Right atrium auricular region (tissue), 2 donors: ENCODE results near the gene ERMP1. TPM values are rescaled to one million over a fixed set of nuclear protein-coding genes. Genes with fewer than 3 reads are reported as not detected.

Experiments
- DNase-seq: peaks from one replicate; pipeline ENCODE4 v3.0.0-alpha.2; 2019; ENCODE audit warnings: low spot score
- H3K27ac ChIP-seq, 2 donors: fragments of 200-600 bp; sonication (generic); 1 replicate in 1 of 2; 2 replicates in 1 of 2; pipeline ENCODE4 v1.5.1; 2016 to 2019
- H3K27me3 ChIP-seq, 2 donors: fragments of 200-600 bp; sonication (generic); one replicate each; pipeline versions ENCODE4 v1.5.1 to v1.6.0; 2017 to 2019
- H3K36me3 ChIP-seq: fragments of 200-600 bp; sonication (generic); one replicate; pipeline ENCODE4 v1.5.1; 2016
- H3K4me1 ChIP-seq, 2 donors: fragments of 200-600 bp; sonication (generic); one replicate each; pipeline versions ENCODE4 v1.5.1 to v1.6.0; 2017 to 2019
- H3K4me3 ChIP-seq, 2 donors: fragments of 200-600 bp; sonication (generic); 1 replicate in 1 of 2; 2 replicates in 1 of 2; pipeline ENCODE4 v1.5.1; 2017 to 2019; ENCODE audit warnings: mild to moderate bottlenecking in 1 of 2, moderate library complexity in 1 of 2
- H3K9me3 ChIP-seq, 2 donors: fragments of 200-600 bp; sonication (generic); one replicate each; pipeline ENCODE4 v1.5.1; 2019
- total RNA-seq, 2 donors: library from RNA; depleted of rRNA; stranded (reverse); fragments of >200 nt; gene quantifications; one replicate each; pipeline ENCODE4 v1.1.0, GENCODE V29; 2016
- TF ChIP-seq, protein P1 (sequence below), 2 donors: fragments of 200-600 bp; sonication (generic); IDR thresholded peaks; one replicate each; pipeline ENCODE4 v1.5.1; 2019; ENCODE audit warnings: antibody characterized with exemption in 2 of 2

Gene ERMP1
- total RNA-seq, 2 donors from 2014 or later: 10.8 to 27.8 TPM

- no peak for DNase-seq
- Histone ChIP-seq H3K4me1 (no peaks in the 10 kb centered on the region), H3K36me3 (peaks cover 6% of the 10 kb centered on the region), H3K27me3 (no peaks in the 10 kb centered on the region), H3K4me3 (no peak overlapping the region), H3K9me3 (no peaks in the 10 kb centered on the region), H3K27ac (no peak overlapping the region)
- TF ChIP-seq, protein P1, sequence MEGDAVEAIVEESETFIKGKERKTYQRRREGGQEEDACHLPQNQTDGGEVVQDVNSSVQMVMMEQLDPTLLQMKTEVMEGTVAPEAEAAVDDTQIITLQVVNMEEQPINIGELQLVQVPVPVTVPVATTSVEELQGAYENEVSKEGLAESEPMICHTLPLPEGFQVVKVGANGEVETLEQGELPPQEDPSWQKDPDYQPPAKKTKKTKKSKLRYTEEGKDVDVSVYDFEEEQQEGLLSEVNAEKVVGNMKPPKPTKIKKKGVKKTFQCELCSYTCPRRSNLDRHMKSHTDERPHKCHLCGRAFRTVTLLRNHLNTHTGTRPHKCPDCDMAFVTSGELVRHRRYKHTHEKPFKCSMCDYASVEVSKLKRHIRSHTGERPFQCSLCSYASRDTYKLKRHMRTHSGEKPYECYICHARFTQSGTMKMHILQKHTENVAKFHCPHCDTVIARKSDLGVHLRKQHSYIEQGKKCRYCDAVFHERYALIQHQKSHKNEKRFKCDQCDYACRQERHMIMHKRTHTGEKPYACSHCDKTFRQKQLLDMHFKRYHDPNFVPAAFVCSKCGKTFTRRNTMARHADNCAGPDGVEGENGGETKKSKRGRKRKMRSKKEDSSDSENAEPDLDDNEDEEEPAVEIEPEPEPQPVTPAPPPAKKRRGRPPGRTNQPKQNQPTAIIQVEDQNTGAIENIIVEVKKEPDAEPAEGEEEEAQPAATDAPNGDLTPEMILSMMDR (IDR thresholded peaks at IDR 0.05): no peak
Measured at GRCh38 chr9:5869315-5870019, 36.5 kb upstream of the ERMP1 start.

GRCh38 chr9:5868235-5868634, 35.3 kb upstream of the ERMP1 start:
- Histone ChIP-seq H3K27me3 (no peaks in the 10 kb centered on the region), H3K4me3 (no peak overlapping the region), H3K9me3 (no peaks in the 10 kb centered on the region), H3K4me1 (no peaks in the 10 kb centered on the region), H3K36me3 (peaks cover 6% of the 10 kb centered on the region), H3K27ac (no peak overlapping the region)
- TF ChIP-seq, protein P1 (IDR thresholded peaks at IDR 0.05): no peak
- no peak for DNase-seq

- no peak for DNase-seq
- Histone ChIP-seq H3K36me3 (peaks cover under 1% of the 10 kb centered on the region), H3K27ac (no peak overlapping the region), H3K9me3 (no peaks in the 10 kb centered on the region), H3K4me1 (no peaks in the 10 kb centered on the region), H3K4me3 (no peak overlapping the region), H3K27me3 (no peaks in the 10 kb centered on the region)
- TF ChIP-seq, protein P1 (IDR thresholded peaks at IDR 0.05): no peak
Measured at GRCh38 chr9:5866685-5867084, 33.8 kb upstream of the ERMP1 start.

GRCh38 chr9:5866272-5866671, 33.4 kb upstream of the ERMP1 start:
- H3K27ac ChIP-seq: no peak overlapping the region
- DNase-seq: no peak
- H3K27me3 ChIP-seq: no peaks in the 10 kb centered on the region
- H3K9me3 ChIP-seq: no peaks in the 10 kb centered on the region
- H3K4me3 ChIP-seq: no peak overlapping the region
- no peaks in the 10 kb centered on the region for H3K4me1 ChIP-seq
- TF ChIP-seq, protein P1 (IDR thresholded peaks at IDR 0.05): no peak
- H3K36me3 ChIP-seq: no peaks in the 10 kb centered on the region

- H3K9me3 ChIP-seq: no peaks in the 10 kb centered on the region
- H3K4me3 ChIP-seq: no peak overlapping the region
- no peak overlapping the region for H3K27ac ChIP-seq
- no peak for DNase-seq
- H3K36me3 ChIP-seq: no peaks in the 10 kb centered on the region
- H3K27me3 ChIP-seq: no peaks in the 10 kb centered on the region
- TF ChIP-seq, protein P1 (IDR thresholded peaks at IDR 0.05): no peak
- no peaks in the 10 kb centered on the region for H3K4me1 ChIP-seq
Measured at GRCh38 chr9:5864446-5864845, 31.5 kb upstream of the ERMP1 start.
